A549 (cell line): ENCODE measurements around the gene MSGN1.

ENCODE experiments used
- CEBPB ChIP-seq, 2 experiments: fragments of >200 bp in 1 of 2; sonication (Bioruptor Twin) in 1 of 2; formaldehyde crosslinking in 1 of 2; IDR thresholded peaks; 2 replicates each; pipeline ENCODE4 v1.6.1; 2012 to 2016
- CTCF ChIP-seq: fragments of >200 bp; sonication (Bioruptor Twin); formaldehyde crosslinking; IDR thresholded peaks from 3 replicates; pipeline ENCODE4 v1.5.1; 2016
- MAX ChIP-seq: IDR thresholded peaks from 2 replicates; pipeline ENCODE4 v1.6.1; 2012
- REST ChIP-seq: fragments of 200-600 bp; sonication (generic); IDR thresholded peaks from 2 replicates; pipeline ENCODE4 v1.6.1; 2016; ENCODE audit warnings: antibody characterized with exemption, mild to moderate bottlenecking, moderate library complexity

- no peak for TF ChIP-seq MAX
- TF ChIP-seq CTCF: no peak
- no peak for TF ChIP-seq CEBPB (IDR thresholded peaks at IDR 0.05)
- no peak for TF ChIP-seq REST
Measured at GRCh38 chr2:17845806-17846205, 29.5 kb downstream of the MSGN1 start.
